Activated CD4-positive, alpha-beta T cell treated with anti-CD3 and anti-CD28 coated beads, Interleukin-2, Interleukin-6, amounts not matched to agents 100 ng/mL and 50 ng/mL, durations not matched to agents 16 hours and 8 hours (primary cell): ENCODE results near the gene OR7G2.
"Not testable (repeated sequence)": the region's sequence is repeated elsewhere in the genome, so short reads cannot be mapped to it uniquely, and the experiment has no call there.

Experiments
- DNase-seq: peaks from one replicate; pipeline ENCODE4 v3.0.0-alpha.2; 2020

The OR7G2 gene

GRCh38 chr19:9071720-9072119 is 35.6 kb downstream of the OR7G2 start:
- DNase-seq: not testable (repeated sequence)

- no peak for DNase-seq
Observed at GRCh38 chr19:9070066-9070465, 37.2 kb downstream of the OR7G2 start.

- no peak for DNase-seq
Observed at GRCh38 chr19:9065457-9066014, 41.7 kb downstream of the OR7G2 start.

- DNase-seq: no peak
Observed at GRCh38 chr19:9061879-9062278, 45.4 kb downstream of the OR7G2 start.

GRCh38 chr19:9060564-9061340 is 46.5 kb downstream of the OR7G2 start:
- no peak for DNase-seq

GRCh38 chr19:9058905-9059667 is 48.2 kb downstream of the OR7G2 start:
- no peak for DNase-seq

GRCh38 chr19:9057505-9058258 is 49.6 kb downstream of the OR7G2 start:
- DNase-seq: no peak

GRCh38 chr19:9056131-9056530 is 51.1 kb downstream of the OR7G2 start:
- DNase-seq: not testable (repeated sequence)

GRCh38 chr19:9054765-9055164 is 52.5 kb downstream of the OR7G2 start:
- no peak for DNase-seq

GRCh38 chr19:9054207-9054606 is 53.1 kb downstream of the OR7G2 start:
- DNase-seq: no peak

- not testable (repeated sequence) for DNase-seq
Observed at GRCh38 chr19:9053674-9054073, 53.6 kb downstream of the OR7G2 start.

GRCh38 chr19:9052894-9053293 is 54.4 kb downstream of the OR7G2 start:
- no peak for DNase-seq
